ENCODE data around the gene SNX9. TPM values are rescaled to one million over a fixed set of nuclear protein-coding genes. Genes with fewer than 3 reads are reported as not detected.

The SNX9 gene
- total and polyA plus RNA-seq, 2 donors (not counting 1 experiment from before 2014, with no cell fraction given): 10.0 to 50.7 TPM

DNA sequence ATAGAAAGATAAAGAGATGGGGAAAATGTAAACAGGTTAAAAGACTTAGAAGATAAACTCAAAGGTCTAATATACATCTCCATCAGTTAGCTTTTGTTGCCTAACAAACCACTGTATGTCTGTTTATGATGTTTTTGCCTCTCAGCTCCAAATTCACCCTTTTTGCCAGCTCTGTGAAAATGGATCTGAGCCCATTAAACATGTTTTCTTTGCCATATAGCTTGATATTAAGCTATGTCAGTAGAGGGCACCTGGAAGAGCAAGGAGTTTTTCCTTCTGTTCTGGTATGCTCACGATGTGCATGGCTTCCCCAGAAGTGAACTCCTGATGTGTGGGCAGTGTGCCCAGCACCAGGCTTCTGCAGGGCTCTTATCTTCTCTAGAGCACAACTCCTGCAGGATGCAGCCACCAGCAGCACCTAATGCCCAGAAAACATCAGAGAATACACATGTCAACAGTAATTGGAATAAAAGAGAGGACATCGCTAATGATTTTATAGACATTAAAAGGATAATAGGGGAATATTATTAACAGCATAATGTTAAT lies 14.6 kb upstream of the SNX9 start:
- Histone ChIP-seq H3K4me3 (ENCODE audit: control extremely low read depth in 1 of 5, extremely low read depth in 1 of 5, insufficient read depth in 1 of 5, low read depth in 2 of 5, low read length in 4 of 5) (no peak overlapping the region), H3K4me1 (ENCODE audit: control insufficient read depth in 2 of 2, insufficient read depth in 2 of 2, low read length in 2 of 2) (no peaks in the 10 kb centered on the region), H3K9me3 (ENCODE audit: control extremely low read depth in 1 of 3, control insufficient read depth in 2 of 3, insufficient read depth in 1 of 3, low read length in 2 of 3) (peaks cover 2 to 10% (median 4%) of the 10 kb centered on the region in 3 donors), H3K36me3 (replicated peaks in 1 of 2; ENCODE audit: control extremely low read depth in 1 of 2, control insufficient read depth in 1 of 2, extremely low read depth in 1 of 2, insufficient read depth in 2 of 2, low read length in 1 of 2) (no peaks in the 10 kb centered on the region), H4K20me1 (ENCODE audit: control insufficient read depth, insufficient read depth, low read length, poor library complexity, severe bottlenecking) (no peaks in the 10 kb centered on the region), H3K4me2 (replicated peaks; ENCODE audit: low read depth, low read length, poor library complexity, severe bottlenecking) (no peak overlapping the region), H2AFZ (ENCODE audit: insufficient read depth, low read depth, low read length, poor library complexity, severe bottlenecking) (no peak overlapping the region), H3K27me3 (replicated peaks in 1 of 4; ENCODE audit: control extremely low read depth in 1 of 4, control insufficient read depth in 3 of 4, insufficient read depth in 4 of 4, low read length in 3 of 4) (no peaks in the 10 kb centered on the region), H3K9ac (ENCODE audit: low read length) (no peak overlapping the region), H3K27ac (ENCODE audit: low read length in 2 of 2) (no peak overlapping the region), H3K79me2 (ENCODE audit: control insufficient read depth, insufficient read depth, low read length) (no peaks in the 10 kb centered on the region)
- no peak for ATAC-seq (ENCODE audit: low read depth)
- Mint-ChIP-seq H3K27me3 (no peaks in the 10 kb centered on the region), H3K4me3 (no peak overlapping the region), H3K4me1 (peaks cover 5% of the 10 kb centered on the region), H3K9me3 (ENCODE audit: insufficient read depth) (peaks cover 4% of the 10 kb centered on the region), H3K27ac (no peak overlapping the region)
- no peak for DNase-seq
- 86% methylated on average over 1 of the region's 2 CpGs for WGBS (ENCODE audit: insufficient coverage)
- TF ChIP-seq, protein P1, sequence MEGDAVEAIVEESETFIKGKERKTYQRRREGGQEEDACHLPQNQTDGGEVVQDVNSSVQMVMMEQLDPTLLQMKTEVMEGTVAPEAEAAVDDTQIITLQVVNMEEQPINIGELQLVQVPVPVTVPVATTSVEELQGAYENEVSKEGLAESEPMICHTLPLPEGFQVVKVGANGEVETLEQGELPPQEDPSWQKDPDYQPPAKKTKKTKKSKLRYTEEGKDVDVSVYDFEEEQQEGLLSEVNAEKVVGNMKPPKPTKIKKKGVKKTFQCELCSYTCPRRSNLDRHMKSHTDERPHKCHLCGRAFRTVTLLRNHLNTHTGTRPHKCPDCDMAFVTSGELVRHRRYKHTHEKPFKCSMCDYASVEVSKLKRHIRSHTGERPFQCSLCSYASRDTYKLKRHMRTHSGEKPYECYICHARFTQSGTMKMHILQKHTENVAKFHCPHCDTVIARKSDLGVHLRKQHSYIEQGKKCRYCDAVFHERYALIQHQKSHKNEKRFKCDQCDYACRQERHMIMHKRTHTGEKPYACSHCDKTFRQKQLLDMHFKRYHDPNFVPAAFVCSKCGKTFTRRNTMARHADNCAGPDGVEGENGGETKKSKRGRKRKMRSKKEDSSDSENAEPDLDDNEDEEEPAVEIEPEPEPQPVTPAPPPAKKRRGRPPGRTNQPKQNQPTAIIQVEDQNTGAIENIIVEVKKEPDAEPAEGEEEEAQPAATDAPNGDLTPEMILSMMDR (IDR thresholded peaks at IDR 0.05): no peak
- TF ChIP-seq EZH2 (IDR thresholded peaks at IDR 0.05; ENCODE audit: borderline replicate concordance, insufficient read depth, low read depth, low read length, poor library complexity, severe bottlenecking): no peak
- ChIA-PET CTCF (interaction anchor here (0.8 to 1.7 kb wide), 2 partner anchors 14 to 52 kb away, joined by 3 to 6 read pairs; no protein-coding TSS in a partner anchor), POLR2A (no interaction called here)
- intact Hi-C loops (cut with micrococcal nuclease): no loop called here

DNA sequence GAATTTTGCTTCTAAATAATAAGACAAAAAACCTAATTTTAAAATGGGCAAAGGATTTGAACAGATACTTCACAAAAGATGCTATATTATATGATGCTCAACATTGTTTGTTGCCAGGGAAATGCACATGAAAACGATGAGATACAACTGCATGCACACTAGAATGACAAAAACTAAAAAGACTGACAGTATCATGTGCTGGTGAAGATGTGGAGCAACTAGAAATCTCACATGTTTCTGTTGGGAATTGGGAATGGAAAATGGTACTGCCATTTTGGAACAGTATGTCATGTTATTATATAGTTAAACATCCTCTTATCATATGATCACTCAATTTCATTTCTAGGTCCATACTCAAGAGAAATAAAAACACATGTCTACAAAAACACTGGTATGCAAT lies 13.4 kb upstream of the SNX9 start:
- Histone ChIP-seq H3K9ac (ENCODE audit: low read length) (no peak overlapping the region), H3K9me3 (ENCODE audit: control extremely low read depth in 1 of 3, control insufficient read depth in 2 of 3, insufficient read depth in 1 of 3, low read length in 2 of 3) (peaks cover 2 to 10% (median 4%) of the 10 kb centered on the region in 3 donors), H3K4me2 (replicated peaks; ENCODE audit: low read depth, low read length, poor library complexity, severe bottlenecking) (no peak overlapping the region), H4K20me1 (ENCODE audit: control insufficient read depth, insufficient read depth, low read length, poor library complexity, severe bottlenecking) (no peaks in the 10 kb centered on the region), H3K36me3 (replicated peaks in 1 of 2; ENCODE audit: control extremely low read depth in 1 of 2, control insufficient read depth in 1 of 2, extremely low read depth in 1 of 2, insufficient read depth in 2 of 2, low read length in 1 of 2) (no peaks in the 10 kb centered on the region), H3K27me3 (replicated peaks in 1 of 4; ENCODE audit: control extremely low read depth in 1 of 4, control insufficient read depth in 3 of 4, insufficient read depth in 4 of 4, low read length in 3 of 4) (no peaks in the 10 kb centered on the region), H3K27ac (ENCODE audit: low read length in 2 of 2) (no peak overlapping the region), H2AFZ (ENCODE audit: insufficient read depth, low read depth, low read length, poor library complexity, severe bottlenecking) (no peak overlapping the region), H3K4me1 (ENCODE audit: control insufficient read depth in 2 of 2, insufficient read depth in 2 of 2, low read length in 2 of 2) (peaks cover 4 to 8% of the 10 kb centered on the region in 2 donors), H3K79me2 (ENCODE audit: control insufficient read depth, insufficient read depth, low read length) (no peaks in the 10 kb centered on the region), H3K4me3 (ENCODE audit: control extremely low read depth in 1 of 5, extremely low read depth in 1 of 5, insufficient read depth in 1 of 5, low read depth in 2 of 5, low read length in 4 of 5) (no peak overlapping the region)
- ATAC-seq (ENCODE audit: low read depth): no peak
- CTCF ChIA-PET: interaction anchor here (1.0 kb wide), 1 partner anchor 53 kb away, joined by 3 read pairs; no protein-coding TSS in a partner anchor
- intact Hi-C loops (cut with micrococcal nuclease): no loop called here
- POLR2A ChIA-PET: interaction anchor here (0.5 kb wide), 1 partner anchor 24 kb away, joined by 6 read pairs; no protein-coding TSS in a partner anchor
- TF ChIP-seq EZH2 (IDR thresholded peaks at IDR 0.05; ENCODE audit: borderline replicate concordance, insufficient read depth, low read depth, low read length, poor library complexity, severe bottlenecking): no peak
- TF ChIP-seq, protein P1 (IDR thresholded peaks at IDR 0.05): no peak
- peaks cover 4% of the 10 kb centered on the region for H3K9me3 Mint-ChIP-seq (ENCODE audit: insufficient read depth)
- no peak overlapping the region for H3K4me3 Mint-ChIP-seq
- WGBS (ENCODE audit: insufficient coverage): no CpG with 5 or more reads among the region's 1 CpG
- H3K27ac Mint-ChIP-seq: no peak overlapping the region
- H3K27me3 Mint-ChIP-seq: no peaks in the 10 kb centered on the region
- peaks cover 16% of the 10 kb centered on the region for H3K4me1 Mint-ChIP-seq
- DNase-seq: no peak

Measured in B cell (primary cell).